ENCODE measurements around the gene SUGT1. TPM values are rescaled to one million over a fixed set of nuclear protein-coding genes. Genes with fewer than 3 reads are reported as not detected.
"Not testable (repeated sequence)": the region's sequence is repeated elsewhere in the genome, so short reads cannot be mapped to it uniquely, and the experiment has no call there.

Gene SUGT1
- total and polyA plus RNA-seq, 2 experiments from 2014 or later: 51.1 to 52.3 TPM

- Histone ChIP-seq H3K27me3 (no peaks in the 10 kb centered on the region), H3K27ac (no peak overlapping the region), H3K79me2 (peaks cover 23% of the 10 kb centered on the region), H3K36me3 (replicated peaks; ENCODE audit: insufficient read depth, low read depth) (no peaks in the 10 kb centered on the region), H3K9me2 (replicated peaks; ENCODE audit: insufficient read depth) (no peaks in the 10 kb centered on the region), H4K20me1 (ENCODE audit: insufficient read depth, poor library complexity, severe bottlenecking) (peaks cover 4% of the 10 kb centered on the region), H3K4me2 (no peak overlapping the region), H3K4me3 (no peak overlapping the region), H3K9me3 (ENCODE audit: low read depth) (no peaks in the 10 kb centered on the region), H3K4me1 (ENCODE audit: insufficient read depth) (no peaks in the 10 kb centered on the region), H2AFZ (no peak overlapping the region)
- TF ChIP-seq CTCF (IDR thresholded peaks at IDR 0.05; ENCODE audit: poor library complexity) (no peak), EZH2 (IDR thresholded peaks at IDR 0.05; ENCODE audit: borderline replicate concordance) (no peak), EZH2phosphoT487 (IDR thresholded peaks at IDR 0.05; ENCODE audit: low read depth, severe bottlenecking, unreplicated experiment) (no peak)
- DNase-seq (ENCODE audit: low spot score): no peak
- 97% methylated on average over 1 of the region's 1 CpG for WGBS (ENCODE audit: low lambda C conversion rate, missing lambda C conversion rate)
Observed at GRCh38 chr13:52673465-52673864, 20.8 kb downstream of the SUGT1 start.

- Histone ChIP-seq H3K4me1 (ENCODE audit: insufficient read depth) (no peaks in the 10 kb centered on the region), H3K4me3 (no peak overlapping the region), H4K20me1 (ENCODE audit: insufficient read depth, poor library complexity, severe bottlenecking) (peaks cover 4% of the 10 kb centered on the region), H3K4me2 (no peak overlapping the region), H3K9me2 (replicated peaks; ENCODE audit: insufficient read depth) (no peaks in the 10 kb centered on the region), H3K79me2 (peaks cover 23% of the 10 kb centered on the region), H3K9me3 (ENCODE audit: low read depth) (no peaks in the 10 kb centered on the region), H2AFZ (no peak overlapping the region), H3K27ac (no peak overlapping the region), H3K36me3 (replicated peaks; ENCODE audit: insufficient read depth, low read depth) (no peaks in the 10 kb centered on the region), H3K27me3 (no peaks in the 10 kb centered on the region)
- TF ChIP-seq EZH2 (IDR thresholded peaks at IDR 0.05; ENCODE audit: borderline replicate concordance) (no peak), EZH2phosphoT487 (IDR thresholded peaks at IDR 0.05; ENCODE audit: low read depth, severe bottlenecking, unreplicated experiment) (no peak), CTCF (IDR thresholded peaks at IDR 0.05; ENCODE audit: poor library complexity) (no peak)
- WGBS (ENCODE audit: low lambda C conversion rate, missing lambda C conversion rate): 68% methylated on average over 1 of the region's 1 CpG
- no peak for DNase-seq (ENCODE audit: low spot score)
Observed at GRCh38 chr13:52677823-52678222, 25.2 kb downstream of the SUGT1 start.

GRCh38 chr13:52685806-52686205, 33.2 kb downstream of the SUGT1 start:
- not testable (repeated sequence) for H3K36me3 ChIP-seq (replicated peaks; ENCODE audit: insufficient read depth, low read depth); H4K20me1 ChIP-seq (ENCODE audit: insufficient read depth, poor library complexity, severe bottlenecking); H3K4me1 ChIP-seq (ENCODE audit: insufficient read depth); H3K9me2 ChIP-seq (replicated peaks; ENCODE audit: insufficient read depth); H2AFZ ChIP-seq; H3K4me3 ChIP-seq; H3K27me3 ChIP-seq; H3K79me2 ChIP-seq; H3K9me3 ChIP-seq (ENCODE audit: low read depth); H3K4me2 ChIP-seq
- H3K27ac ChIP-seq: peak overlapping the region; percentile 52
- WGBS (ENCODE audit: low lambda C conversion rate, missing lambda C conversion rate): 83% methylated on average over 9 of the region's 9 CpGs
- DNase-seq (ENCODE audit: low spot score): peak; percentile 38

GRCh38 chr13:52686376-52686775, 33.7 kb downstream of the SUGT1 start:
- Histone ChIP-seq H3K4me3 (no peak overlapping the region), H2AFZ (no peak overlapping the region), H3K4me1 (ENCODE audit: insufficient read depth) (no peaks in the 10 kb centered on the region), H3K27me3 (no peaks in the 10 kb centered on the region), H3K9me3 (ENCODE audit: low read depth) (no peaks in the 10 kb centered on the region), H3K27ac (peak overlapping the region; percentile 52), H3K9me2 (replicated peaks; ENCODE audit: insufficient read depth) (no peaks in the 10 kb centered on the region), H4K20me1 (ENCODE audit: insufficient read depth, poor library complexity, severe bottlenecking) (no peaks in the 10 kb centered on the region), H3K36me3 (replicated peaks; ENCODE audit: insufficient read depth, low read depth) (no peaks in the 10 kb centered on the region), H3K4me2 (no peak overlapping the region), H3K79me2 (no peaks in the 10 kb centered on the region)
- WGBS (ENCODE audit: low lambda C conversion rate, missing lambda C conversion rate): 97% methylated on average over 4 of the region's 4 CpGs
- no peak for DNase-seq (ENCODE audit: low spot score)
- TF ChIP-seq EZH2phosphoT487 (IDR thresholded peaks at IDR 0.05; ENCODE audit: low read depth, severe bottlenecking, unreplicated experiment): no peak

Measured in hepatocyte (in vitro differentiated cells).